Astrocyte (in vitro differentiated cells and primary cell): ENCODE data around the gene KCNN3.

Source experiments
- CTCF ChIP-seq: IDR thresholded peaks from 2 replicates; pipeline ENCODE4 v1.5.1; 2011; ENCODE audit warnings: low read depth, mild to moderate bottlenecking, inconsistent platforms, low read length, moderate library complexity; ENCODE audit not compliant: insufficient read depth
- EZH2 ChIP-seq: IDR thresholded peaks from 2 replicates; pipeline ENCODE4 v1.6.1; 2012; ENCODE audit warnings: mild to moderate bottlenecking, low read length, inconsistent platforms; ENCODE audit not compliant: insufficient read depth

- no peak for TF ChIP-seq CTCF
- TF ChIP-seq EZH2: no peak
These were observed 118.4 kb downstream of the KCNN3 start for GRCh38 chr1:154751690-154752089.
